Measurements from ENCODE around the gene OR1J4.

Gene OR1J4, protein sequence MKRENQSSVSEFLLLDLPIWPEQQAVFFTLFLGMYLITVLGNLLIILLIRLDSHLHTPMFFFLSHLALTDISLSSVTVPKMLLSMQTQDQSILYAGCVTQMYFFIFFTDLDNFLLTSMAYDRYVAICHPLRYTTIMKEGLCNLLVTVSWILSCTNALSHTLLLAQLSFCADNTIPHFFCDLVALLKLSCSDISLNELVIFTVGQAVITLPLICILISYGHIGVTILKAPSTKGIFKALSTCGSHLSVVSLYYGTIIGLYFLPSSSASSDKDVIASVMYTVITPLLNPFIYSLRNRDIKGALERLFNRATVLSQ

DNA sequence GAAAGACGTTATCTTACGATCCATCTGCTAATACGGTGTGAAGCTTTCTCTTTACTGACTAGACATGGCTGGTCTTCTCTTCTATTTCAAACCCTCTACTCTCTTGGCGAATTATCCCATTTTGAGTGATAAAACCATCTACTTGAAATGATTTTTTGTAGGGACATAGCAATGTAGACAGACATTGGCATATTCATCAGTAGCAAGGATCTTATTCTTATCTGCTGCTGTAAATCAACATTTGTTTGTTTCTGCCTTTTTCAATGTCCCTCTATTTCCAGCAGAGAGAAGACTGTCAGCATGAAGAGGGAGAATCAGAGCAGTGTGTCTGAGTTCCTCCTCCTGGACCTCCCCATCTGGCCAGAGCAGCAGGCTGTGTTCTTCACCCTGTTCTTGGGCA is at the start of gene OR1J4:
TSS of gene OR1J4 (plus strand) at position 301 of the 400 bp plus-strand sequence. CDS start at position 301, 0 bp downstream.
- POLR2A ChIA-PET: no interaction called here
- CTCF ChIA-PET: no interaction called here
- no peak for DNase-seq (ENCODE audit: extremely low spot score)
- TF ChIP-seq ZNF384 (IDR thresholded peaks at IDR 0.05) (no peak), ARNT (IDR thresholded peaks at IDR 0.05) (no peak), FOXK2 (IDR thresholded peaks at IDR 0.05) (no peak), CTBP1 (IDR thresholded peaks at IDR 0.05; ENCODE audit: borderline replicate concordance) (no peak), NFRKB (IDR thresholded peaks at IDR 0.05) (no peak), BHLHE40 (IDR thresholded peaks at IDR 0.05; ENCODE audit: borderline replicate concordance) (no peak), TARDBP (IDR thresholded peaks at IDR 0.05) (no peak), SUZ12 (IDR thresholded peaks at IDR 0.05) (no peak)

DNA sequence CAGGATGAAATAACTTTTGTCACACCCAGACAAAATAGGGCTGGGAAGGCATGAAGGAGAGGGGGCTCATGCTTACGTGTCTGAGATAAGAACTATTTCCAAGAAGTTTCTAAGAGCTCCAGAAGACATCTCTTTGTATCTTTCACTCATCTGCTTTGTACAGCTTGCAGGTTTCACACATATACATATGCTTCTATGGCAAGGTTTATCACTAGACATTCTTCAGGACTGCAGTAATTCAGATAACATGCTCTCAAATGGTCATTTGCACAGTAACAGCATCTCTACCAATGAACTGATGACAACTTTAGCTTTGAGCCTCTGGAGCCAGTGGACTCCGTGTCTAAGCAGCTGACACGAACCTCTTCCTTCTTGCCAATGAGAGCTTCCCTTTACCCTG is 44.4 kb upstream of the OR1J4 start:
- CTCF ChIA-PET: interaction anchor here (1.1 kb wide), 1 partner anchor 11 kb away, joined by 3 read pairs; no protein-coding TSS in a partner anchor
- DNase-seq (ENCODE audit: extremely low spot score): no peak
- POLR2A ChIA-PET: no interaction called here
- no peak for TF ChIP-seq ELF4 (IDR thresholded peaks at IDR 0.05)
- no peak for TF ChIP-seq SP1 (IDR thresholded peaks at IDR 0.05)
- no peak for TF ChIP-seq L3MBTL2 (conservative IDR thresholded peaks at IDR 0.05)
- no peak for TF ChIP-seq FOXM1 (IDR thresholded peaks at IDR 0.05; ENCODE audit: borderline replicate concordance)
- TF ChIP-seq CTBP1 (IDR thresholded peaks at IDR 0.05; ENCODE audit: borderline replicate concordance): no peak
- no peak for TF ChIP-seq ZNF384 (IDR thresholded peaks at IDR 0.05)
- TF ChIP-seq, protein P1, sequence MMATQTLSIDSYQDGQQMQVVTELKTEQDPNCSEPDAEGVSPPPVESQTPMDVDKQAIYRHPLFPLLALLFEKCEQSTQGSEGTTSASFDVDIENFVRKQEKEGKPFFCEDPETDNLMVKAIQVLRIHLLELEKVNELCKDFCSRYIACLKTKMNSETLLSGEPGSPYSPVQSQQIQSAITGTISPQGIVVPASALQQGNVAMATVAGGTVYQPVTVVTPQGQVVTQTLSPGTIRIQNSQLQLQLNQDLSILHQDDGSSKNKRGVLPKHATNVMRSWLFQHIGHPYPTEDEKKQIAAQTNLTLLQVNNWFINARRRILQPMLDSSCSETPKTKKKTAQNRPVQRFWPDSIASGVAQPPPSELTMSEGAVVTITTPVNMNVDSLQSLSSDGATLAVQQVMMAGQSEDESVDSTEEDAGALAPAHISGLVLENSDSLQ (IDR thresholded peaks at IDR 0.05): no peak

DNA sequence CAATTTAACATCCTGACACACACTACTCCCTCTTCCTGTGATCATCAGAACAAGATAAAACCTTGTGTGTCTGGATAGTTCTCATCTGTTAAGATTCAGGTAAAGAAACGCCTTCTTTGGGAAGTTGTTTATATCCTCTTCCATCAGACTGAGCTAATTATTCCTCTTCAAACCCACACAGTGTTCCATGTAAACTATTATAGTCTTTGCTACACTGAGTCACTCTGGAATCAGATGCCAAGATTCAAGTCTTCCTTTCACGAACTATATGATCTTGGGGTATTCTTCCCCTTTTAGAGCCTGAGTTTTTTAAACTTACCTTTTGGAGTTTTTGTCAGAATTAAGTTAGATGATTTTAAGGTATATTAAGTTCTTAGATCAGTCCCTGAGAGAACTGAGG is 43.2 kb upstream of the OR1J4 start:
- ChIA-PET POLR2A (no interaction called here), CTCF (no interaction called here)
- no peak for DNase-seq (ENCODE audit: extremely low spot score)
- TF ChIP-seq FOXA1 (IDR thresholded peaks at IDR 0.05) (no peak), ARNT (IDR thresholded peaks at IDR 0.05) (no peak), TARDBP (IDR thresholded peaks at IDR 0.05) (no peak), NFRKB (IDR thresholded peaks at IDR 0.05) (no peak)

DNA sequence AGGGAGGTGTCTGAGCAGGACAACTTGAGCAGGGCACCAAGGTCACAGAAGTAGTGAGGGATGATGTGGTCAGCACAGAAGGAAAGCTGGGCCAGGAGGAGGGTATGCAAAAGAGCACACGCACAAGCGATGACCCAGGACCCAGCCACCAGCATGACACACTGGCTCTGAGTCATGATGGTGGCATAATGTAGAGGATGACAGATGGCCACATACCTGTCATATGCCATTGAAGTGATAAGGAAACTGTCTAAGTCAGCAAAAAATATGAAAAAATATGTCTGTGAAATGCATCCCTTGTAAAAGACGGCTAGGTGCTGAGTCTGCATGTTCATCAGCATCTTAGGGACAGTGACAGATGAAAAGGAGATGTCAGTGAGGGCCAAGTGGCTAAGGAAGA is 41.6 kb upstream of the OR1J4 start:
- POLR2A ChIA-PET: no interaction called here
- CTCF ChIA-PET: no interaction called here
- no peak for TF ChIP-seq ELF4 (IDR thresholded peaks at IDR 0.05)
- no peak for TF ChIP-seq L3MBTL2 (conservative IDR thresholded peaks at IDR 0.05)
- TF ChIP-seq TARDBP (IDR thresholded peaks at IDR 0.05): no peak
- TF ChIP-seq ZNF384 (IDR thresholded peaks at IDR 0.05): no peak
- no peak for TF ChIP-seq FOXA1 (IDR thresholded peaks at IDR 0.05)
- TF ChIP-seq BHLHE40 (IDR thresholded peaks at IDR 0.05; ENCODE audit: borderline replicate concordance): no peak
- TF ChIP-seq, protein P1 (IDR thresholded peaks at IDR 0.05): no peak
- no peak for TF ChIP-seq NFRKB (IDR thresholded peaks at IDR 0.05)
- no peak for TF ChIP-seq FOXM1 (IDR thresholded peaks at IDR 0.05; ENCODE audit: borderline replicate concordance)
- TF ChIP-seq LEF1 (IDR thresholded peaks at IDR 0.05; ENCODE audit: borderline replicate concordance): no peak
- TF ChIP-seq ARNT (IDR thresholded peaks at IDR 0.05): no peak
- TF ChIP-seq SUZ12 (IDR thresholded peaks at IDR 0.05): no peak
- no peak for TF ChIP-seq CTBP1 (IDR thresholded peaks at IDR 0.05; ENCODE audit: borderline replicate concordance)
- no peak for TF ChIP-seq HDGF (IDR thresholded peaks at IDR 0.05; ENCODE audit: borderline replicate concordance)
- DNase-seq (ENCODE audit: extremely low spot score): no peak

DNA sequence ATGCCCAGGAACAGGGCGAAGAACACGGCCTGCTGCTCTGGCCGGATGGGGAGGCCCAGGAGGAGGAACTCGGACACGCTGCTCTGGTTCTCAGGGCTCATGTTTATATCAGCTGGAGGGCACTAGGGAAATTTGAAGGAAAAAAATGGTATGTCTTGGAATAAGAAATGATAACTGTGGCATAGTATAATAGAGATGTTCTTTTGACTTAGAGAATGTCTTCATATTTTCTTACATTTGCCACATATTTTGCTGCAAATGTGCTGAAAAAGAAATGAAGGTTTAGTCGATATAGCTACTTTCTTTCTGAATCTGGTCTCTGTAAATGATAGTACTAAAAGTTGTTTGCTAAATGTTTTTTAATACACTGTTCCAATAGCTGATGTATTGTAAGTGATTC is 41.1 kb upstream of the OR1J4 start, which contains the start of gene OR1J1:
TSS of gene OR1J1 (minus strand) at position 101 of the 400 bp plus-strand sequence. CDS start at position 101, 0 bp downstream.
- DNase-seq (ENCODE audit: extremely low spot score): no peak
- TF ChIP-seq SP1 (IDR thresholded peaks at IDR 0.05): no peak
- no peak for TF ChIP-seq L3MBTL2 (conservative IDR thresholded peaks at IDR 0.05)
- no peak for TF ChIP-seq BHLHE40 (IDR thresholded peaks at IDR 0.05; ENCODE audit: borderline replicate concordance)
- no peak for TF ChIP-seq FOXM1 (IDR thresholded peaks at IDR 0.05; ENCODE audit: borderline replicate concordance)
- TF ChIP-seq NFRKB (IDR thresholded peaks at IDR 0.05): no peak
- no peak for TF ChIP-seq ZNF384 (IDR thresholded peaks at IDR 0.05)
- TF ChIP-seq LEF1 (IDR thresholded peaks at IDR 0.05; ENCODE audit: borderline replicate concordance): no peak
- TF ChIP-seq ELF4 (IDR thresholded peaks at IDR 0.05): no peak
- no peak for TF ChIP-seq SUZ12 (IDR thresholded peaks at IDR 0.05)
- TF ChIP-seq HDGF (IDR thresholded peaks at IDR 0.05; ENCODE audit: borderline replicate concordance): no peak
- TF ChIP-seq TARDBP (IDR thresholded peaks at IDR 0.05): no peak
- ChIA-PET CTCF (no interaction called here), POLR2A (no interaction called here)

DNA sequence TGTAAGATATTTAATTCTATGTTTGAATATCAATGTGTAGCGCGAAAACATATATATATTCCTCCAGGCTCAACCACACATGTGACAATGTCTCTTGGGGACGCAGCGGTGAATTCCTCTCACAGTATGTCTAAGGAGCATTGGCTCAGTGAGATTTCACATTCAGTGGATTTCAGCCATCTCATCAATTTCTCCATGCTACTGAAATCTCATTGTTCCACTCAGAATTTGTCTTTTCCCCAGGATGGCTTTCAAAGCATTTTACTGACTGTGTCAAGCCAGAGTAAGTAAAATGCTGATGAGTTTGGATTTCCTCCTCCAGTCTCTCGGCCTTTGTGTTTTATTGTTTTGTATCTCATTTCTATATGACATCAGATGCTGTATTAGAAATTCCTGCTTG is 39.9 kb upstream of the OR1J4 start:
- CTCF ChIA-PET: no interaction called here
- TF ChIP-seq ELF4 (IDR thresholded peaks at IDR 0.05) (no peak), FOXA1 (IDR thresholded peaks at IDR 0.05) (no peak), ZNF384 (IDR thresholded peaks at IDR 0.05) (no peak), ARNT (IDR thresholded peaks at IDR 0.05) (no peak), CTBP1 (IDR thresholded peaks at IDR 0.05; ENCODE audit: borderline replicate concordance) (no peak), HDGF (IDR thresholded peaks at IDR 0.05; ENCODE audit: borderline replicate concordance) (no peak), BHLHE40 (IDR thresholded peaks at IDR 0.05; ENCODE audit: borderline replicate concordance) (no peak), NFRKB (IDR thresholded peaks at IDR 0.05) (no peak), L3MBTL2 (conservative IDR thresholded peaks at IDR 0.05) (no peak), TARDBP (IDR thresholded peaks at IDR 0.05) (no peak), SP1 (IDR thresholded peaks at IDR 0.05) (no peak), FOXM1 (IDR thresholded peaks at IDR 0.05; ENCODE audit: borderline replicate concordance) (no peak), SUZ12 (IDR thresholded peaks at IDR 0.05) (no peak), FOXK2 (IDR thresholded peaks at IDR 0.05) (no peak), LEF1 (IDR thresholded peaks at IDR 0.05; ENCODE audit: borderline replicate concordance) (no peak)
- TF ChIP-seq, protein P1 (IDR thresholded peaks at IDR 0.05): no peak
- POLR2A ChIA-PET: no interaction called here
- no peak for DNase-seq (ENCODE audit: extremely low spot score)
